ENCODE data around the gene INPP4B. TPM values are rescaled to one million over a fixed set of nuclear protein-coding genes. Genes with fewer than 3 reads are reported as not detected.

INPP4B gene
- total RNA-seq, 1 experiment from 2014 or later, result 41.0 TPM

GRCh38 chr4:142637614-142638013, 208.5 kb downstream of the INPP4B start:
- no peak for ATAC-seq
- H3K4me2 ChIP-seq (ENCODE audit: low read length), result no peak overlapping the region
- no peak for DNase-seq
- BruUV-seq (replicated peaks), result no TSS peak
- no peak overlapping the region for H3K4me3 ChIP-seq (ENCODE audit: low read length)
- no peaks in the 10 kb centered on the region for H3K4me1 ChIP-seq (ENCODE audit: insufficient read depth, low read length)
- no peaks in the 10 kb centered on the region for H3K9me2 ChIP-seq (replicated peaks; ENCODE audit: low read length)
- TF ChIP-seq EZH2phosphoT487 (IDR thresholded peaks at IDR 0.05; ENCODE audit: borderline replicate concordance, low read length) (no peak), CTCF (conservative IDR thresholded peaks at IDR 0.05; ENCODE audit: low read depth, low read length) (no peak), EZH2 (IDR thresholded peaks at IDR 0.05; ENCODE audit: low read length, unreplicated experiment) (no peak)
- H3K9me3 ChIP-seq (ENCODE audit: low read length), result no peaks in the 10 kb centered on the region
- H3K27me3 ChIP-seq (ENCODE audit: low read length), result no peaks in the 10 kb centered on the region
- H3K9ac ChIP-seq (ENCODE audit: low read length), result no peak overlapping the region
- intact Hi-C loops (cut with micrococcal nuclease), result no loop called here
- H4K20me1 ChIP-seq (ENCODE audit: low read length), result no peaks in the 10 kb centered on the region
- POLR2A ChIA-PET (ENCODE audit: unreplicated experiment), result no interaction called here
- no peak overlapping the region for H2AFZ ChIP-seq (ENCODE audit: low read length)
- no peaks in the 10 kb centered on the region for H3F3A ChIP-seq (ENCODE audit: low read length, unreplicated experiment)
- H3K36me3 ChIP-seq (ENCODE audit: low read depth, low read length), result no peaks in the 10 kb centered on the region
- H3K79me2 ChIP-seq (ENCODE audit: low read length), result no peaks in the 10 kb centered on the region
- H3K27ac ChIP-seq (ENCODE audit: low read length), result no peak overlapping the region
- CTCF ChIA-PET, result no interaction called here

GRCh38 chr4:142631836-142632235, 214.3 kb downstream of the INPP4B start:
- Histone ChIP-seq H2AFZ (ENCODE audit: low read length) (no peak overlapping the region), H3F3A (ENCODE audit: low read length, unreplicated experiment) (no peaks in the 10 kb centered on the region), H3K9me2 (replicated peaks; ENCODE audit: low read length) (no peaks in the 10 kb centered on the region), H3K9ac (ENCODE audit: low read length) (no peak overlapping the region), H4K20me1 (ENCODE audit: low read length) (no peaks in the 10 kb centered on the region), H3K79me2 (ENCODE audit: low read length) (no peaks in the 10 kb centered on the region), H3K27ac (ENCODE audit: low read length) (no peak overlapping the region), H3K9me3 (ENCODE audit: low read length) (peaks cover 6% of the 10 kb centered on the region; the same call in 1 of the 2 replicates), H3K4me2 (ENCODE audit: low read length) (no peak overlapping the region), H3K4me1 (ENCODE audit: insufficient read depth, low read length) (no peaks in the 10 kb centered on the region), H3K27me3 (ENCODE audit: low read length) (no peaks in the 10 kb centered on the region), H3K36me3 (ENCODE audit: low read depth, low read length) (peaks cover 5% of the 10 kb centered on the region; the same call in 1 of the 2 replicates), H3K4me3 (ENCODE audit: low read length) (no peak overlapping the region)
- no TSS peak for BruUV-seq (replicated peaks)
- POLR2A ChIA-PET (ENCODE audit: unreplicated experiment), result no interaction called here
- TF ChIP-seq EZH2phosphoT487 (IDR thresholded peaks at IDR 0.05; ENCODE audit: borderline replicate concordance, low read length) (no peak), CTCF (conservative IDR thresholded peaks at IDR 0.05; ENCODE audit: low read depth, low read length) (no peak), EZH2 (IDR thresholded peaks at IDR 0.05; ENCODE audit: low read length, unreplicated experiment) (no peak)
- CTCF ChIA-PET, result no interaction called here
- DNase-seq (no peak), ATAC-seq (no peak)
- intact Hi-C loops (cut with micrococcal nuclease), result no loop called here

DNA sequence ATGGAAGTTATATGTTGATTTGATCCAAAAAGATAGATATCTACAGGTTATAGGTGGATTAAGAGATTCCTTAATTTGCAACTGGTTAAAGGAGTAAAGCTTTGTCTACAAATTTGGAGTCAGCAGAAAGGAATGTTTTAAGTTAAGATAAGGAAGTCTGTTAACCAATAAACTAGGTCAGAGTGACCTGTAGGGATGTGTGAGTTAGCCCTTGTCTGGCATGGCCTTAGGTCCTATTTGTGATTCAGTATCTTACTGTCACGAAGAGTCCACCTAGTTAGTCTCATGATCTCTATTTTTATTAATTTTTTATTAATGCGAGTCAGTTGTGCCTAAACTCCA, 230.8 kb downstream of the INPP4B start:
- no TSS peak for BruUV-seq (replicated peaks)
- no peaks in the 10 kb centered on the region for H3K9me2 ChIP-seq (replicated peaks; ENCODE audit: low read length)
- ChIA-PET CTCF (no interaction called here), POLR2A (ENCODE audit: unreplicated experiment) (no interaction called here)
- peak overlapping the region; percentile 77 for H3K4me2 ChIP-seq (ENCODE audit: low read length)
- no peak overlapping the region for H2AFZ ChIP-seq (ENCODE audit: low read length)
- peaks cover 44% of the 10 kb centered on the region for H3K4me1 ChIP-seq (ENCODE audit: insufficient read depth, low read length)
- peak overlapping the region; percentile 89 for H3K9ac ChIP-seq (ENCODE audit: low read length)
- intact Hi-C loops (cut with micrococcal nuclease), result loop anchor here (1.0 to 10.0 kb wide), 5 partner anchors 64 to 230 kb away; partner anchors contain the start of gene INPP4B
- DNase-seq, result peak; percentile 97
- H3F3A ChIP-seq (ENCODE audit: low read length, unreplicated experiment), result peaks cover 16% of the 10 kb centered on the region
- H3K27ac ChIP-seq (ENCODE audit: low read length), result peak overlapping the region; percentile 98
- no peak for TF ChIP-seq EZH2 (IDR thresholded peaks at IDR 0.05; ENCODE audit: low read length, unreplicated experiment)
- no peak for TF ChIP-seq CTCF (conservative IDR thresholded peaks at IDR 0.05; ENCODE audit: low read depth, low read length)
- TF ChIP-seq EZH2phosphoT487 (IDR thresholded peaks at IDR 0.05; ENCODE audit: borderline replicate concordance, low read length), result no peak
- no peaks in the 10 kb centered on the region for H3K79me2 ChIP-seq (ENCODE audit: low read length)
- no peaks in the 10 kb centered on the region for H3K27me3 ChIP-seq (ENCODE audit: low read length)
- no peaks in the 10 kb centered on the region for H4K20me1 ChIP-seq (ENCODE audit: low read length)
- peak overlapping the region; percentile 50 for H3K4me3 ChIP-seq (ENCODE audit: low read length)
- no peaks in the 10 kb centered on the region for H3K9me3 ChIP-seq (ENCODE audit: low read length)
- ATAC-seq, result peak; percentile 90
- H3K36me3 ChIP-seq (ENCODE audit: low read depth, low read length), result peaks cover 9% of the 10 kb centered on the region; the same call in 1 of the 2 replicates

All from PC-3 (cell line).